ENCODE results near the gene DYNC2LI1. TPM values are rescaled to one million over a fixed set of nuclear protein-coding genes. Genes with fewer than 3 reads are reported as not detected.

DYNC2LI1 gene
- total RNA-seq, 4 donors from 2014 or later = 19.5 to 37.3 (median 33.1) TPM

DNA sequence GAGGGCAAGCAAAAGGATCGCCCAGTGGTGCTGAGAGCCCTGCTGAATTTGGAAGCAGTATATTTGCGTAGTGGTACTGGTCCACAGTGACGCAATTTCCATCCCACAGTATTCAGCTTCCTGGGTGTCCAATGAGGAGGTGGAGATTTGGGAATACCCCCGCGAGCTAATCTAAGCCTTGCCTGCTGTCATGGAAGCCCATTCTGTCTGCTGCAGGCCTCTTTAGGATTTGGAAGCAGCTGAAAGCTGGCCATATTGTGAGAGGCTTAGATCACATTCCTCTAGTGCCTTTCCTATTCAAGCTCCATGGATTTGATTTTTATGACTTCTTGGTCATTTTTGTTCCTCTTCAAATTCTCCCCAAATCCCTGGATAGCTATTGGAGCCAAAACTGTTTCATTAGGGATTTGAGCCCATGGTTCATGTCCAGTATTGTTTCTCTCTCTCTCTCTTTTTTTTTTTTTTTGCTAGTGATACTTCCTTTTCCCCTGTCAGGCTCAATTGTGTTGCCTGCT is 22.3 kb upstream of the DYNC2LI1 start:
- H3K4me3 ChIP-seq = no peak overlapping the region
- 79 to 88% methylated on average over 5 of the region's 5 CpGs for WGBS, 2 donors
- no peaks in the 10 kb centered on the region for H3K4me1 ChIP-seq
- H3K27me3 ChIP-seq = no peaks in the 10 kb centered on the region
- TF ChIP-seq, protein P1, sequence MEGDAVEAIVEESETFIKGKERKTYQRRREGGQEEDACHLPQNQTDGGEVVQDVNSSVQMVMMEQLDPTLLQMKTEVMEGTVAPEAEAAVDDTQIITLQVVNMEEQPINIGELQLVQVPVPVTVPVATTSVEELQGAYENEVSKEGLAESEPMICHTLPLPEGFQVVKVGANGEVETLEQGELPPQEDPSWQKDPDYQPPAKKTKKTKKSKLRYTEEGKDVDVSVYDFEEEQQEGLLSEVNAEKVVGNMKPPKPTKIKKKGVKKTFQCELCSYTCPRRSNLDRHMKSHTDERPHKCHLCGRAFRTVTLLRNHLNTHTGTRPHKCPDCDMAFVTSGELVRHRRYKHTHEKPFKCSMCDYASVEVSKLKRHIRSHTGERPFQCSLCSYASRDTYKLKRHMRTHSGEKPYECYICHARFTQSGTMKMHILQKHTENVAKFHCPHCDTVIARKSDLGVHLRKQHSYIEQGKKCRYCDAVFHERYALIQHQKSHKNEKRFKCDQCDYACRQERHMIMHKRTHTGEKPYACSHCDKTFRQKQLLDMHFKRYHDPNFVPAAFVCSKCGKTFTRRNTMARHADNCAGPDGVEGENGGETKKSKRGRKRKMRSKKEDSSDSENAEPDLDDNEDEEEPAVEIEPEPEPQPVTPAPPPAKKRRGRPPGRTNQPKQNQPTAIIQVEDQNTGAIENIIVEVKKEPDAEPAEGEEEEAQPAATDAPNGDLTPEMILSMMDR (IDR thresholded peaks at IDR 0.05) = no peak
- TF ChIP-seq POLR2A (IDR thresholded peaks at IDR 0.05) = no peak
- no peak for TF ChIP-seq EP300 (IDR thresholded peaks at IDR 0.05)
- no peak for DNase-seq (ENCODE audit: low spot score in 2 of 2)
- H3K27ac ChIP-seq = peak overlapping the region in 1 of 4 donors; percentile 12
- H3K36me3 ChIP-seq = peaks cover 0 to 6% (median 0%) of the 10 kb centered on the region in 3 donors
- H3K9me3 ChIP-seq = no peaks in the 10 kb centered on the region

DNA sequence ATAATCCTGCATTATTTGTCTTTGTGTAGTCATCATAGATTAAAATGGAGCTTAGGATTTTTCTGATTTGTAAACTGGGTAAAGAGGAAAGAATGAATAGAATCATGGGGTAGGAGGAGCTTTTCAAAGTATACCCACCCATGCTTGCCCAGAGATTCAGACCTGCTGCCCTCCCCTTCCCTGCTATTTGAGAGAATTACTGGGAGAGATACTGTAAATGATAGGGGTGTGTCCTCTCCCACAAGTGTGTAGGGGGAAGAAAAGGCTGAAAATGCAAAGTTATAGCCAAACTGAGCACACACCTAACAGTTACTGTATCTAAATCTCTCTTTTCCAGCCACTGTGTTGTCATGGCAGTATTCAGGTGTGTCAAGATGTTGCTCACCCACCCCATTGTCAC is 21.5 kb upstream of the DYNC2LI1 start:
- Histone ChIP-seq H3K36me3 (peaks cover 0 to 6% (median 0%) of the 10 kb centered on the region in 3 donors), H3K27me3 (no peaks in the 10 kb centered on the region), H3K4me3 (no peak overlapping the region), H3K27ac (no peak overlapping the region), H3K4me1 (no peaks in the 10 kb centered on the region), H3K9me3 (no peaks in the 10 kb centered on the region)
- TF ChIP-seq EP300 (IDR thresholded peaks at IDR 0.05) = no peak
- TF ChIP-seq, protein P1 (IDR thresholded peaks at IDR 0.05) = no peak
- TF ChIP-seq POLR2A (IDR thresholded peaks at IDR 0.05) = no peak
- DNase-seq (ENCODE audit: low spot score in 2 of 2) = no peak

- DNase-seq (ENCODE audit: low spot score in 2 of 2) = no peak
- Histone ChIP-seq H3K27me3 (no peaks in the 10 kb centered on the region), H3K9me3 (no peaks in the 10 kb centered on the region), H3K4me3 (no peak overlapping the region), H3K36me3 (peaks cover 0 to 6% (median 0%) of the 10 kb centered on the region in 3 donors), H3K4me1 (peaks cover 0 to 13% (median 1%) of the 10 kb centered on the region in 4 donors), H3K27ac (no peak overlapping the region)
- TF ChIP-seq POLR2A (IDR thresholded peaks at IDR 0.05) (no peak), EP300 (IDR thresholded peaks at IDR 0.05) (no peak)
- TF ChIP-seq, protein P1 (IDR thresholded peaks at IDR 0.05) = no peak
- WGBS, 2 donors = 43 to 71% methylated on average over 7 of the region's 7 CpGs
These were observed 19.7 kb upstream of the DYNC2LI1 start for GRCh38 chr2:43754180-43754579.

GRCh38 chr2:43758739-43759138 is 15.1 kb upstream of the DYNC2LI1 start:
- Histone ChIP-seq H3K36me3 (peaks cover 0 to 6% (median 0%) of the 10 kb centered on the region in 3 donors), H3K27ac (peak overlapping the region; percentile 23 to 84 (median 56)), H3K4me3 (no peak overlapping the region), H3K4me1 (peaks cover 0 to 23% (median 2%) of the 10 kb centered on the region in 4 donors), H3K9me3 (no peaks in the 10 kb centered on the region), H3K27me3 (no peaks in the 10 kb centered on the region)
- peak; percentile 57 to 60 for DNase-seq (ENCODE audit: low spot score in 2 of 2)
- TF ChIP-seq POLR2A (IDR thresholded peaks at IDR 0.05) (no peak), EP300 (IDR thresholded peaks at IDR 0.05) (peak; percentile 15 to 53)
- TF ChIP-seq, protein P1 (IDR thresholded peaks at IDR 0.05) = no peak
- WGBS, 2 donors = 15 to 20% methylated on average over 3 of the region's 3 CpGs

DNA sequence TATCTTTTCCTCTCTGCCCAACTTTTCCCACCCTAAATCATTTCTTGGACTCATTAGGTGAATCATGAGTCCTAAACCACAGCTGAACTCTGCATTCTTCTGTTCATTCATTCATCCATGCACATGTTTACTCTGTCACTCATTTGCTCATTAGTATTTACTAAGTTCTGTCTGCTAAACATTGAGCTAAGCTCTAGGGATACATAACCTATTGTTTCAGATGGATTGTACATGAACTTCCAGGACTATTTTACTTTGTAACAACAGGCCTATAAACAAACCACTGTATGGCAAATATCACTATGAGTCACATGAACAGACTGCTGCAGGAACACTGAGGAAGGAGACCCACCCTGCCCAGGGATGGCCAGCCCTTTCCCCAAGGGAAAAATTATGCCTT is 14.6 kb upstream of the DYNC2LI1 start:
- Histone ChIP-seq H3K27ac (peak overlapping the region in 3 of 4 donors; percentile 37 to 84 (median 76)), H3K9me3 (no peaks in the 10 kb centered on the region), H3K4me1 (peaks cover 0 to 23% (median 2%) of the 10 kb centered on the region in 4 donors), H3K36me3 (peaks cover 0 to 6% (median 0%) of the 10 kb centered on the region in 3 donors), H3K27me3 (no peaks in the 10 kb centered on the region), H3K4me3 (no peak overlapping the region)
- TF ChIP-seq, protein P1 (IDR thresholded peaks at IDR 0.05) = no peak
- TF ChIP-seq EP300 (IDR thresholded peaks at IDR 0.05) (peak in 1 of 2 donors; percentile 13), POLR2A (IDR thresholded peaks at IDR 0.05) (no peak)
- no peak for DNase-seq (ENCODE audit: low spot score in 2 of 2)

Measured in tibial nerve (tissue), 4 donors.